ENCODE measurements around the gene NYAP2. TPM values are rescaled to one million over a fixed set of nuclear protein-coding genes. Genes with fewer than 3 reads are reported as not detected.

NYAP2 gene
- total RNA-seq, 4 donors from 2014 or later = not detected

- no peaks in the 10 kb centered on the region for H3K4me1 ChIP-seq
- no peaks in the 10 kb centered on the region for H3K36me3 ChIP-seq
- H3K27me3 ChIP-seq = no peaks in the 10 kb centered on the region
- no peak overlapping the region for H3K4me3 ChIP-seq
- H3K27ac ChIP-seq = no peak overlapping the region
- no peak for TF ChIP-seq POLR2A (IDR thresholded peaks at IDR 0.05)
- TF ChIP-seq CTCF (IDR thresholded peaks at IDR 0.05) = no peak
- no peak for DNase-seq
- no peaks in the 10 kb centered on the region for H3K9me3 ChIP-seq
Observed at GRCh38 chr2:225600444-225600843, 200.9 kb downstream of the NYAP2 start.

- no peak for DNase-seq
- Histone ChIP-seq H3K9me3 (no peaks in the 10 kb centered on the region), H3K4me1 (no peaks in the 10 kb centered on the region), H3K36me3 (no peaks in the 10 kb centered on the region), H3K27ac (no peak overlapping the region), H3K4me3 (no peak overlapping the region), H3K27me3 (no peaks in the 10 kb centered on the region)
- no peak for TF ChIP-seq POLR2A (IDR thresholded peaks at IDR 0.05)
- no peak for TF ChIP-seq CTCF (IDR thresholded peaks at IDR 0.05)
Observed at GRCh38 chr2:225600865-225601264, 201.4 kb downstream of the NYAP2 start.

- no peaks in the 10 kb centered on the region for H3K4me1 ChIP-seq
- H3K36me3 ChIP-seq = no peaks in the 10 kb centered on the region
- no peaks in the 10 kb centered on the region for H3K27me3 ChIP-seq
- H3K27ac ChIP-seq = no peak overlapping the region
- no peak for TF ChIP-seq POLR2A (IDR thresholded peaks at IDR 0.05)
- no peak for TF ChIP-seq CTCF (IDR thresholded peaks at IDR 0.05)
- no peaks in the 10 kb centered on the region for H3K9me3 ChIP-seq
- DNase-seq = no peak
- no peak overlapping the region for H3K4me3 ChIP-seq
Observed at GRCh38 chr2:225602205-225602604, 202.7 kb downstream of the NYAP2 start.

DNA sequence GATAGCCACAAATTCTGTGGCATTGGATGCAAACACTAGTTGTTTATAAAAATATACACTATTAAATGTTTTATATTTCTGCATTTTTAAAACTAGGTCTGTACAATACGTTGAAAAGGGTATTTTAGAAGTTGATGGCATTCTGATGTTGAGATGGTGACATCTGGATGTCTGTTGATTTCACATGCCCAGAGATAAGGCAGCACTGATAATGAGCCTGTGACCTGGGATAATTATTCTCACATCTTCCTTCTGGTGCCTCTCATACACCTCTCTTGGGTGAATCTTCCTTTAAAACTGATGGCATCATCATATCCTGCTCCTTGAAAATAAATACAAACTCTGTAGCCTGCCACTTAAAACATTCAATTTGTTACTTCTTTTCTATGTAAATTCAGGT, 208.6 kb downstream of the NYAP2 start:
- H3K9me3 ChIP-seq = no peaks in the 10 kb centered on the region
- H3K27ac ChIP-seq = no peak overlapping the region
- no peaks in the 10 kb centered on the region for H3K4me1 ChIP-seq
- H3K27me3 ChIP-seq = no peaks in the 10 kb centered on the region
- H3K36me3 ChIP-seq = no peaks in the 10 kb centered on the region
- DNase-seq = no peak
- TF ChIP-seq POLR2A (IDR thresholded peaks at IDR 0.05) (no peak), CTCF (IDR thresholded peaks at IDR 0.05) (no peak)
- no peak overlapping the region for H3K4me3 ChIP-seq

DNA sequence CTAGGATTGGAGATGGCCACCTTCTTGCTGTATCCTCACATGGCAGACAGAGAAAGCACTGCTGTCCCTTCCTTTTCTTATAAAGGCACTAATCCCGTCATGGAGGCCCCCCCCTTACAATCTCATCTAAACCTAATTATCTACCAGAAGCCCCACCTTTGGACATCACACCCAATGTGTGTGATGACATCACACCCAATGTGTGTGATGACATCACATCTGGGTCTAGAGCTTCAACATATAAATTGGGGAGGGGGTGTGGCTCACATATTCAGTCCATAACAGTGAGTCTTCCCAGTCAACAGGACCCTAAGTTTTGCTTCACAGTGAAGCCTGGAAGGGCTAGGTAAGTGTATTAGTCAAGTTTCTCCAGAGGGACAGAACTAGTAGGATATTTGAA, 213.1 kb downstream of the NYAP2 start:
- Histone ChIP-seq H3K36me3 (no peaks in the 10 kb centered on the region), H3K27me3 (no peaks in the 10 kb centered on the region), H3K27ac (no peak overlapping the region), H3K9me3 (no peaks in the 10 kb centered on the region), H3K4me1 (no peaks in the 10 kb centered on the region), H3K4me3 (no peak overlapping the region)
- TF ChIP-seq POLR2A (IDR thresholded peaks at IDR 0.05) (no peak), CTCF (IDR thresholded peaks at IDR 0.05) (no peak)
- DNase-seq = no peak

DNA sequence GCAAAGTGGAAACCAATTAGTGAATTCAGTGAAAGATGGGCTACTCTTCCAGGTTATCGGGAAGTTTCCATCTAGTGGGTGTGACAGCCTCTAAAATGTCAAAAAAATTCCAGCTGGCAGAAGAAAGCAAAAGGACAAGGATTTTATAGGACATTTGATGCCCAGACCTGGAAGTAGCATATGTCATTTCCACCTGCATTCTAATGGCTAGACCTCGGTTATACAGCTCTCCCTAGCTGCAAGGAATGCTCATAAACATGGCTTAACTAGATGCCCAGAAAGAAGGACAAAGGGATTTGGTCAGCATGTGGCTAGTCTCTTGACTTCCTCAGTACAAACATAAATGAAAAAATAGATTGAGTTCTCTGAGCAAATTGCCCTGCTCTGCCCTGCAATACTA, 215.4 kb downstream of the NYAP2 start:
- no peaks in the 10 kb centered on the region for H3K4me1 ChIP-seq
- H3K9me3 ChIP-seq = no peaks in the 10 kb centered on the region
- H3K36me3 ChIP-seq = no peaks in the 10 kb centered on the region
- H3K4me3 ChIP-seq = no peak overlapping the region
- DNase-seq = no peak
- no peak overlapping the region for H3K27ac ChIP-seq
- no peaks in the 10 kb centered on the region for H3K27me3 ChIP-seq
- TF ChIP-seq POLR2A (IDR thresholded peaks at IDR 0.05) (no peak), CTCF (IDR thresholded peaks at IDR 0.05) (no peak)

Measured in Peyer's patch (tissue), 4 donors.